Right lobe of liver (tissue), 6 donors: ENCODE results near the gene IGSF21. TPM values are rescaled to one million over a fixed set of nuclear protein-coding genes. Genes with fewer than 3 reads are reported as not detected.

Source experiments
- ATAC-seq, 4 donors: fragments of 200-7000 bp; cut with Tn5 transposase; one replicate each; pipeline ENCODE4 v1.9.1; 2020; ENCODE audit warnings: mild to moderate bottlenecking in 4 of 4, moderate library complexity in 4 of 4
- DNase-seq, 3 donors: peaks; one replicate each; pipeline ENCODE4 v3.0.0-alpha.2; 2020
- H3K27ac ChIP-seq, 3 donors: fragments of 200-600 bp; one replicate each; pipeline ENCODE4 v1.8.0; 2022
- H3K27me3 ChIP-seq, 2 donors: fragments of 200-600 bp; one replicate each; pipeline ENCODE4 v1.8.0; 2022
- H3K36me3 ChIP-seq, 4 donors: fragments of 200-600 bp; sonication (generic) in 1 of 4; one replicate each; pipeline versions ENCODE4 v1.5.1 to v1.8.0; 2017 to 2022; ENCODE audit warnings: control low read depth in 1 of 4
- H3K4me1 ChIP-seq, 4 donors: fragments of 200-600 bp; sonication (generic) in 1 of 4; one replicate each; pipeline versions ENCODE4 v1.5.1 to v1.8.0; 2017 to 2022; ENCODE audit warnings: control low read depth in 1 of 4
- H3K4me3 ChIP-seq, 3 donors: fragments of 200-600 bp; one replicate each; pipeline ENCODE4 v1.8.0; 2022
- H3K9me3 ChIP-seq, 4 donors: fragments of 200-600 bp; sonication (generic) in 1 of 4; one replicate each; pipeline versions ENCODE4 v1.5.1 to v1.8.0; 2017 to 2022; ENCODE audit warnings: control low read depth in 1 of 4
- CTCF ChIP-seq, 4 donors: fragments of 200-600 bp in 3 of 4; fragments of 450-650 bp in 1 of 4; IDR thresholded peaks; one replicate each; pipeline versions ENCODE4 v1.5.1 to v1.8.0; 2016 to 2022; ENCODE audit warnings: antibody characterized with exemption in 4 of 4, mild to moderate bottlenecking in 2 of 4
- POLR2A ChIP-seq: fragments of 450-650 bp; IDR thresholded peaks from one replicate; pipeline ENCODE4 v1.6.1; 2017; ENCODE audit warnings: antibody characterized with exemption, mild to moderate bottlenecking
- WGBS: methylation state at CpG from one replicate; pipeline ENCODE4 v1.1.6; 2018; ENCODE audit warnings: low coverage, low lambda C conversion rate; ENCODE audit not compliant: insufficient coverage; ENCODE audit errors: missing lambda C conversion rate; 5-methylcytosine and 5-hydroxymethylcytosine counted together
- intact Hi-C, 2 donors: fragments of 100-400 bp; cut with DNase I; formaldehyde crosslinking; loops; one replicate each; pipeline versions ENCODE4 v1.11.2 to v1.14.1; 2022
- total RNA-seq, 6 experiments: library from RNA; depleted of rRNA in 2 of 6; stranded (reverse); fragments of >200 nt in 2 of 6; fragmentation: NEBNext Ultra II Directional in 3 of 6; extraction: Animal tissue kit (Norgen Biotek cat#: 25700) in 3 of 6; gene quantifications; one replicate each; pipeline versions ENCODE4 v1.1.0 to v1.2.4, GENCODE V29; 2016 to 2023
- donor health status: DM: no; HTN: yes; CAD: no.
- donor health status: DM: no; HTN: no; CAD: no.
- donor health status: DM: no; HTN: no; CAD: no.
- donor health status: DM: no; HTN: yes; CAD: no.
- donor health status: DM: no; HTN: yes; CAD: no.

Gene IGSF21
- total RNA-seq, 6 experiments from 2014 or later = 0.34 to 2.0 (median 0.71) TPM

GRCh38 chr1:18088077-18088594 lies 19.5 kb upstream of the IGSF21 start:
- H3K4me3 ChIP-seq = no peak overlapping the region

GRCh38 chr1:18089488-18089887 lies 18.1 kb upstream of the IGSF21 start:
- ATAC-seq (no peak), DNase-seq (no peak)
- TF ChIP-seq CTCF (IDR thresholded peaks at IDR 0.05) (no peak), POLR2A (no peak)
- Histone ChIP-seq H3K27me3 (no peaks in the 10 kb centered on the region), H3K36me3 (no peaks in the 10 kb centered on the region), H3K4me3 (no peak overlapping the region), H3K27ac (no peak overlapping the region), H3K4me1 (no peaks in the 10 kb centered on the region), H3K9me3 (no peaks in the 10 kb centered on the region)
- intact Hi-C loops = no loop called here
- 100% methylated on average over 1 of the region's 1 CpG for WGBS

More at GRCh38 chr1:18088077-18088594, 19.5 kb upstream of the IGSF21 start:
- no peak for ATAC-seq
- no peak for TF ChIP-seq POLR2A
- Histone ChIP-seq H3K27me3 (no peaks in the 10 kb centered on the region), H3K36me3 (no peaks in the 10 kb centered on the region), H3K9me3 (no peaks in the 10 kb centered on the region), H3K27ac (no peak overlapping the region), H3K4me1 (no peaks in the 10 kb centered on the region)
- intact Hi-C loops = no loop called here
- no peak for DNase-seq
- 14% methylated on average over 6 of the region's 10 CpGs for WGBS

GRCh38 chr1:18090636-18091035 lies 17.0 kb upstream of the IGSF21 start:
- no peak overlapping the region for H3K27ac ChIP-seq
- H3K4me1 ChIP-seq = no peaks in the 10 kb centered on the region
- intact Hi-C loops = no loop called here
- H3K27me3 ChIP-seq = no peaks in the 10 kb centered on the region
- H3K9me3 ChIP-seq = no peaks in the 10 kb centered on the region
- TF ChIP-seq CTCF (IDR thresholded peaks at IDR 0.05) = no peak
- no peak for TF ChIP-seq POLR2A
- 6% methylated on average over 5 of the region's 8 CpGs for WGBS
- H3K4me3 ChIP-seq = no peak overlapping the region
- DNase-seq = no peak
- H3K36me3 ChIP-seq = no peaks in the 10 kb centered on the region
- ATAC-seq = no peak

GRCh38 chr1:18091660-18092446 lies 15.7 kb upstream of the IGSF21 start:
- 38% methylated on average over 7 of the region's 7 CpGs for WGBS
- H3K27ac ChIP-seq = no peak overlapping the region
- DNase-seq (no peak), ATAC-seq (no peak)
- H3K9me3 ChIP-seq = no peaks in the 10 kb centered on the region
- no peaks in the 10 kb centered on the region for H3K36me3 ChIP-seq
- no peaks in the 10 kb centered on the region for H3K27me3 ChIP-seq
- no peak for TF ChIP-seq POLR2A
- no peak for TF ChIP-seq CTCF (IDR thresholded peaks at IDR 0.05)
- no peaks in the 10 kb centered on the region for H3K4me1 ChIP-seq
- intact Hi-C loops = no loop called here
- no peak overlapping the region for H3K4me3 ChIP-seq

- H3K27ac ChIP-seq = no peak overlapping the region
- H3K4me1 ChIP-seq = no peaks in the 10 kb centered on the region
- no peaks in the 10 kb centered on the region for H3K36me3 ChIP-seq
- no peaks in the 10 kb centered on the region for H3K27me3 ChIP-seq
- WGBS = 0% methylated on average over 1 of the region's 2 CpGs
- ATAC-seq (no peak), DNase-seq (no peak)
- no peak for TF ChIP-seq CTCF (IDR thresholded peaks at IDR 0.05)
- no peak for TF ChIP-seq POLR2A
- H3K4me3 ChIP-seq = no peak overlapping the region
- intact Hi-C loops = no loop called here
- H3K9me3 ChIP-seq = no peaks in the 10 kb centered on the region
Measured at GRCh38 chr1:18093193-18093592, 14.4 kb upstream of the IGSF21 start.
